HFFc6 (cell line): ENCODE results near the gene NLGN4X. TPM values are rescaled to one million over a fixed set of nuclear protein-coding genes. Genes with fewer than 3 reads are reported as not detected.

Experiments
- DNase-seq: peaks from one replicate; pipeline ENCODE4 v3.0.0-alpha.2; 2018
- H3K27ac Mint-ChIP-seq: 2 replicates; pipeline ENCODE4 v1.8.0; 2020; ENCODE audit warnings: mild to moderate bottlenecking, mixed read lengths
- H3K27me3 Mint-ChIP-seq: 2 replicates; pipeline ENCODE4 v1.8.0; 2021; ENCODE audit warnings: mild to moderate bottlenecking, moderate library complexity, mixed read lengths; ENCODE audit not compliant: insufficient read depth
- H3K36me3 Mint-ChIP-seq: 2 replicates; pipeline ENCODE4 v1.8.0; 2021; ENCODE audit warnings: low read depth, mixed read lengths
- H3K4me1 Mint-ChIP-seq: 2 replicates; pipeline ENCODE4 v1.8.0; 2020; ENCODE audit warnings: low read depth, mixed read lengths
- H3K4me3 Mint-ChIP-seq: 2 replicates; pipeline ENCODE4 v1.8.0; 2020; ENCODE audit warnings: mild to moderate bottlenecking, moderate library complexity, mixed read lengths
- H3K9me3 Mint-ChIP-seq: 2 replicates; pipeline ENCODE4 v1.8.0; 2020; ENCODE audit warnings: mild to moderate bottlenecking, mixed read lengths
- CTCF ChIP-seq: fragments of 200-600 bp; sonication (generic); IDR thresholded peaks from 2 replicates; pipeline ENCODE4 v1.5.0; 2021; ENCODE audit warnings: antibody characterized with exemption, mild to moderate bottlenecking
- long read RNA-seq: library from polyadenylated mRNA; unstranded; transcript quantifications from one replicate; pipeline ENCODE4 v2.0.0, GENCODE V29; 2019
- total RNA-seq, 6 experiments: library from RNA; stranded (reverse); fragmentation: NEBNext Ultra II Directional; extraction: Animal tissue kit (Norgen Biotek cat#: 25700); gene quantifications; 2 replicates in 1 of 6; 3 replicates in 5 of 6; pipeline ENCODE4 v1.2.3, GENCODE V29; 2021

Gene NLGN4X
- total RNA-seq: not detected
- long read RNA-seq: 0 reads

GRCh38 chrX:6228720-6229119 lies at the start of gene NLGN4X:
NLGN4X (minus strand) TSS chrX:6228867; CDS start chrX:6151466, 77,401 bp downstream.
- H3K36me3 Mint-ChIP-seq: no peaks in the 10 kb centered on the region
- H3K27ac Mint-ChIP-seq: no peak within 1 kb of the TSS
- H3K4me3 Mint-ChIP-seq: no peak within 1 kb of the TSS
- DNase-seq: no peak
- H3K4me1 Mint-ChIP-seq: no peaks in the 10 kb centered on the region
- peaks cover 1% of the 10 kb centered on the region; the same call in 1 of the 2 replicates for H3K27me3 Mint-ChIP-seq
- H3K9me3 Mint-ChIP-seq: no peaks in the 10 kb centered on the region; the same call in 1 of the 2 replicates
- TF ChIP-seq CTCF: no peak

GRCh38 chrX:6266041-6266440 lies 37.4 kb upstream of the NLGN4X start:
- H3K9me3 Mint-ChIP-seq: peaks cover 5% of the 10 kb centered on the region; the same call in 1 of the 2 replicates
- no peak overlapping the region for H3K4me3 Mint-ChIP-seq
- no peak overlapping the region for H3K27ac Mint-ChIP-seq
- DNase-seq: no peak
- no peaks in the 10 kb centered on the region; the same call in 1 of the 2 replicates for H3K36me3 Mint-ChIP-seq
- no peaks in the 10 kb centered on the region for H3K27me3 Mint-ChIP-seq
- no peaks in the 10 kb centered on the region for H3K4me1 Mint-ChIP-seq
- TF ChIP-seq CTCF: no peak

GRCh38 chrX:6262959-6263358 lies 34.3 kb upstream of the NLGN4X start:
- DNase-seq: no peak
- no peak for TF ChIP-seq CTCF
- Mint-ChIP-seq H3K36me3 (no peaks in the 10 kb centered on the region; the same call in 1 of the 2 replicates), H3K27me3 (no peaks in the 10 kb centered on the region), H3K9me3 (no peaks in the 10 kb centered on the region; the same call in 1 of the 2 replicates), H3K27ac (no peak overlapping the region), H3K4me3 (no peak overlapping the region), H3K4me1 (no peaks in the 10 kb centered on the region)

- Mint-ChIP-seq H3K27ac (no peak overlapping the region), H3K4me1 (no peaks in the 10 kb centered on the region), H3K4me3 (no peak overlapping the region), H3K36me3 (no peaks in the 10 kb centered on the region), H3K9me3 (peaks cover 4% of the 10 kb centered on the region), H3K27me3 (no peaks in the 10 kb centered on the region)
- DNase-seq: no peak
- no peak for TF ChIP-seq CTCF
These were observed 28.4 kb upstream of the NLGN4X start for GRCh38 chrX:6257025-6257424.

- Mint-ChIP-seq H3K36me3 (no peaks in the 10 kb centered on the region), H3K4me3 (no peak overlapping the region), H3K27ac (no peak overlapping the region), H3K9me3 (peaks cover 10% of the 10 kb centered on the region), H3K4me1 (no peaks in the 10 kb centered on the region), H3K27me3 (no peaks in the 10 kb centered on the region)
- TF ChIP-seq CTCF: no peak
- no peak for DNase-seq
These were observed 16.0 kb upstream of the NLGN4X start for GRCh38 chrX:6244666-6245065.

- Mint-ChIP-seq H3K9me3 (peaks cover 8% of the 10 kb centered on the region), H3K27me3 (no peaks in the 10 kb centered on the region), H3K4me1 (no peaks in the 10 kb centered on the region), H3K36me3 (no peaks in the 10 kb centered on the region), H3K27ac (no peak overlapping the region), H3K4me3 (no peak overlapping the region)
- no peak for DNase-seq
- TF ChIP-seq CTCF: no peak
These were observed 9.9 kb upstream of the NLGN4X start for GRCh38 chrX:6238576-6238975.
